HG03457 (cell line): ENCODE data around the gene PDGFD.
A peak's percentile ranks its signal among the peaks of the same experiment; 100 is the strongest.

Source experiments
- ATAC-seq: cut with Tn5 transposase; IDR thresholded peaks from one replicate; pipeline ENCODE4 v1.9.1; 2021; ENCODE audit warnings: moderate number of reproducible peaks; ENCODE audit not compliant: unreplicated experiment

The PDGFD gene

GRCh38 chr11:104095791-104096190 is 68.2 kb downstream of the PDGFD start:
- ATAC-seq, result no peak

- ATAC-seq, result no peak
These were observed 69.4 kb downstream of the PDGFD start for GRCh38 chr11:104094576-104094975.

- ATAC-seq, result no peak
These were observed 70.3 kb downstream of the PDGFD start for GRCh38 chr11:104093426-104094280.

DNA sequence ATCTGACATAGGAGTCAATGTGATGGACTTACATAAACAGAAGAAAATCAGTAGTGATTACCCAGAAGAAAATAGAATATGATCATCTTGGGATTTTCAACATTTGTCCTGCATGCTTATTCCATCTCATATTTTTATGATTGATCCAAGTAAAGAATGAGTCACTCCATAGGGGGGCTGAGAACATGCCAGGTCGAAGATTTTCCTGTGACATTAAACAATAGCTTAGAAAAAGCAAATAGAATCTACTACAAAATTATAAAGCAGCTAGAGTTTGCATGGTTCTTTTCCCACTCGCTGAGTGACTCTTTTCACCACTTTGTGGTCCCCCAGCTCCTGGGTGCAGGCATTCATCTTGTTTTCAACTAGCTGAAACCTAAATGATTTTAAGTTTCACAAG is 71.2 kb downstream of the PDGFD start:
- no peak for ATAC-seq

DNA sequence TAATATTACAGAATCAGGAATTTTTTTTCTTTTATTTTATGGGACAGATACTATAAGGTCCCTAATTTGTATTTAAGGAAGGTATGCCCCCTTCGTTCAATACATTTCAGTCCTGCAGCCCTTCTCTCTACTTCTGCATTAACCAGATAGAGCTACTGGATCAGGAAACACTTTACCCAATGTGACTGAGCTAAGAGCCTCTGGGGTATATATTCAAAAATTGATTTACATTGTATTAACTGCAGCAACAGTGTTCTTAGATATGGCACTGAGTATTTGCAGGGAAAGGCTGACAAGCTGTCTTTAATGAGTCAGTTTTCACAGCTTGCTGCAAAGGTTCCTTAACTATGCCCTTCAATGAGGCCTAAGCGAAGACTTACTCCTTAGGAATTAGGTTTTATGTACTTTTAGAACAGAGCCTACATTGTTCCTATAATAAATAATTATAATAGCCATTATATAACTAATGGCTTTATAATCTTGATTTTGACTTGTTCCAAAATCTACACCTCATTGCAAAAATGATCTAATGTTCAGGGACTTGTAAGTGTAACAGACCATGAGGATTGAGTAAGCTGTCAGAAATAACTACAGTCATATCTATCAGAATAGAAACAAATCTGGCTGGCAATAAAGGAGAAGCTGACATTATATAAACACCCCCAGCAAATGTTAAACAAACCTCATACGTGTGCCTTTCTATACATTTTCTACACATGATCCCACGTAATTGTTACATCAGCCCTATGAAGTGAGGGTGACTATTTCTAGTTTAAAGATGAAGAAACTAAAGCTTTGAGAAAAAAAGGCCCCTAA is 72.5 kb downstream of the PDGFD start:
- no peak for ATAC-seq

DNA sequence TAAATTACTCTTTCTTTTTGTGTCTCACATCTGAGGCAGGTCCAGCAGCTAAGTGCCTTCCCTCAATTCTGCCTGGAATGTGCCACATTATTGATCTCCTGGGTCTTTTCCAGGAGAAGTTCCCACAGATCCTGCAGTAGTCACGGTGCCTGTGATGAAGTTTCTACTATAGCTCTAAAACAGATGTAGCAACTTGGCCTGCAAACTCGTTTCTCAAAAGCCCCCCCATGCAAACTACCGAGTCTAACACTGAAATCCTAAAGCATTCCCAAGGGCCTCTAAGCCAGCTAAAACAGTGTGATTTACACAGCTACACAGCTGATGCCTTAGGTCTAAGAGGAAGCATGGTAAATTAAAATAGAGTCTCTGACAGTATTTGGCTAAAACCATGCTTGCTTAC is 73.2 kb downstream of the PDGFD start:
- ATAC-seq, result no peak

- ATAC-seq, result no peak
These were observed 74.5 kb downstream of the PDGFD start for GRCh38 chr11:104089481-104089880.

GRCh38 chr11:104086621-104087020 is 77.3 kb downstream of the PDGFD start:
- no peak for ATAC-seq

DNA sequence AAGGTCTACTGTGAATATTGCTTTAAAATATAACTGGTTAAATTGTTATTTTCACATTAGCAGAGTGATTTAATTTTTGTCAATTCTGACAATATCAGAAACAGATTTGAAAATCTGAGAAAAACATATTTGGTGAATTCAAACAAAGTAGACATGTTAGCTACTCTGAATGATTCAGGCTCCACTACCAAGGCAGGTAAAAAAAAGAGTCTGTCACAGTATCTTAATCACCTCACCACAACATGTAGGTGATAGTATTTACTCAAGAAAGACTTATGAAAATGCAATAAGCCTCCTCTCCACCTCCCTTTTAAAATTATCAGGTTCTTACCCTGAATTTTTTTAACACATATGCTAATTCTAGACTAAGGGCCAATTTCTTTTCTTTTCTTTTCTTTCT is 85.0 kb downstream of the PDGFD start:
- ATAC-seq, result no peak

- no peak for ATAC-seq
These were observed 85.7 kb downstream of the PDGFD start for GRCh38 chr11:104078245-104078644.

- no peak for ATAC-seq
These were observed 87.5 kb downstream of the PDGFD start for GRCh38 chr11:104076455-104076854.

DNA sequence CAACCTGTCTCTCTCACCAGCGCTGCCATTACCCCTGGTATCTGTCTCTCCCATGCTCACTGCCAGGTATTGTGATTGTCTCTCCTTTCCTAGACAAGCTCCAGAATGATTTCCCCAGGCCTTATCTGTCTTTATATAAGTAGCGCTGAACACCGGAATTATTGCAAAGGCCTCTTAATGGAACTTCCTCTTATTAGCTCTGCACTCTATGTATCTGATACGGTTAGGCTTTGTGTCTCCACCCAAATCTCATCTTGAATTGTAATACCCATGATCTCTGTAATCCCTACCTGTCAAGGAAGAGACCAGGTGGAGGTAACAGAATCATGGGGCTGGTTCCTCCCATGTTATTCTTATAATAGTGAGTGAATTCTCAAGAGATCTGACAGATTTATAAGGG is 88.2 kb downstream of the PDGFD start:
- ATAC-seq, result no peak

- ATAC-seq, result no peak
These were observed 88.9 kb downstream of the PDGFD start for GRCh38 chr11:104075091-104075490.

- peak; percentile 83 for ATAC-seq
These were observed 89.8 kb downstream of the PDGFD start for GRCh38 chr11:104073950-104074705.

GRCh38 chr11:104067534-104067933 is 96.4 kb downstream of the PDGFD start:
- no peak for ATAC-seq

DNA sequence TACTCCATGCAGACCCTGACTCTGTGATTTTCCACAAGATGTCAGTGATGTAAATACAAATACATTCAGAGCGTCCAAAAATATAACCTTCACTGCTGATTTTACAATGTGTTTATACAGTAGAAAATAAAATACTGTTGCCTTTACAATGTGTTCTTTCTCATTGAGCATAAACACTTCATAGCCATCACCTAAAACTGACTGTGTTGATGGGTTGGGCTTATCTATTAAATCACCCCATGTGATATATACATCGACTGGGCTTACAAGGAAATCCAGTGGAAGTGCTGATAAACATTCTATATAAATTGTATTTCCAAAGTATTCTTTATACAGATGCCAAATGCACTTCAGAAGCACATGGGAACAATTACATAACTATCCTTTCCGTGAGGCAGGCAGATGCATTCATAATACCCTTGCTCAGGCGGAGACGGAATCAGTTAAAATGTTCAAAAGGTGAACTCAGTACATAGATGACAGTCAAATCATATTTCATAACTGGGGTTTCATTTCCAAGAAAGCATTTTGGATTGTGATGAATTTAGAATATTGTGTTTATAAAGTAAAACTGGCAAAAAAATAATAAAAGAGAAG is 99.8 kb downstream of the PDGFD start:
- ATAC-seq, result no peak

DNA sequence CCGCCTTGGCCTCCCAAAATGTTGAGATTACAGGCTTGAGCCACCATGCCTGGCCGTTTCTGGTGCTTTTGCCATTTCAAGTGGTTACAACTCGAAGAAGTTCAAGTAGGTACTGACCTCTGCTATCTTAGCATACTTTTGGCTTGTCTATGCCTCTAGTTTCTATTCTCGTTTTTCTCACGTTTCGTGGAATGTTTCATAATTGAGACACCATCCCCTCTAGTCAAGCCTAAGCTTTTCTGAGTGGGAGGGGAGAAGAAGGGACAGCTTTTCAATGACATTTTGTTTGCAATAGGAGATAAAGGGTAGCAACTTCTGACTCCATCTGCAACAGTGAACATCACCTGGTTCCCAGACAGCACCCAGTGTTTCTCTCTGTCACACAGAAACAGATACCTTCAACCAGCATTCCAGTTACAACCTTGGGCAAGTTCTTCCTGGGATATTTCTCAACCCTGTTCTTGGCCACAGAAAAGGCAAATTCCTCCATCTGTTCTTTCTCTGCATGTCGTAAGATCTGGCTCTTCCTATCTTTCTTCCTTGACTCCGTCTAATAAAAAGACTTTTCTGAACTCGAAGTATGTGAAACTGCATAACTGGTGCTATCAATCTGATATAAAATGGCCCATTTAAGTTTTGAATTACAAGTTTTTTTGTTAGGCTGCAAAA is 102.0 kb downstream of the PDGFD start:
- ATAC-seq, result no peak

DNA sequence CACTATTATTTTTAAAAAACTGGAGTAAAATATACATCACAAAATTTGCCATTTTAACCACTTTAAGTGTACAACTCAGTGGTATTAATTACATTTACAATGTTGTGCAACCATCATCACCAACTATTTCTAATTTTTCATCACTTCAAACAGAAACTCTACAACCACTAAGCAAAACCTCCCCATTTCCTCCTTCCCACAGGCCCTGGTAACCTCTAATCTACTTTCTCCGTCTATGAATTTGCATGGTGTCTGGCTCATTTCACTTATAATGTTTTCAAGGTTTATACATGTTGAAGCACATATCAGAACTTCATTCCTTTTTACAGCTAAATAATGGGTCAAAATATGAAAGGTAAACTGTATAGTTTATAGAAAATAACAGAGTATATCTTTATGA is 103.1 kb downstream of the PDGFD start:
- ATAC-seq, result no peak

DNA sequence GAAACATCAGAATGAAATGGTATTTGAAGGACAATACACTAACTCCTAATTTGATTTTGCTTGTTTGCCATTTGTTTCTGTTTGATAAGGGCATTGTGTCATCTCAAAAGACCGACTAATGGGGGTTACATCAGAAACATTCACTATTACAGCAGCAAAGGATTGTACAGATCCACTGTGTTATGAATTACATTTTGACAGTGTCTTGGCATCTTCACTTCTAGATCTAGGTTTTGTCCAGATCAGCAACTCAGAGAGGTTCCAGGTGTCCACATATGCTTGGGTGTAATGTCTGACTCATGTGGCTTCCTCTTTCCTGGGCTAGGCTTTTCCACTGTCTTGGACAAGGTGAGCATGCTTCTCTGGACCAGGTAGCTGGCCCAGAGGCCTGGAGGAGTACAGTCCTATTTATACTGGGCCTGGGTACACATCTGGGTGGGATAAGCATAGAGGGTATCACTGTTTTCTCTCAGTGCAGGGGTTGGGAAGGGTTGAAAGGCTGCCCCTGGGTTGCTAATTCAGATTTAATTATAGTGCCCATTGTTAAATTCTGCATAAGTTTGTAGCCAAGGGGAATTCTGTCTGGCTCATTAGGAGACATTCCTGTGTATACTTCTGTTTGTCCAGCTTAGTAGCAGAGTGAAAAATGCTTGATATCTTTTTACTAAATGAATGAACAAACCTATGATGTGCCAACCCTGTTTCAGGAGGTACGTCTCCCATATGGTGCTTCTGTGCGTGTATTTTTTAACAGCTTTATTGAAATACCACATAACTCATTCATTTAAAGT is 103.7 kb downstream of the PDGFD start:
- ATAC-seq, result no peak

- no peak for ATAC-seq
These were observed 105.3 kb downstream of the PDGFD start for GRCh38 chr11:104058680-104059079.
